Activated CD4-positive, alpha-beta T cell treated with anti-CD3 and anti-CD28 coated beads for 36 hours (primary cell): Measurements from ENCODE around the gene PCNX2. TPM values are rescaled to one million over a fixed set of nuclear protein-coding genes. Genes with fewer than 3 reads are reported as not detected.
"Not testable (repeated sequence)": the region's sequence is repeated elsewhere in the genome, so short reads cannot be mapped to it uniquely, and the experiment has no call there.

ENCODE experiments used
- ATAC-seq: fragments of 200-7000 bp; cut with Tn5 transposase; one replicate; pipeline ENCODE4 v1.10.0; 2021; ENCODE audit warnings: mild to moderate bottlenecking, moderate library complexity
- CTCF ChIA-PET: fragments of 350-600 bp; sonication (Branson Sonifier 250); formaldehyde crosslinking; loops from one replicate; lab custom pipeline; 2021; ENCODE audit warnings: antibody characterized with exemption; lab: Charles Lee
- POLR2A ChIA-PET: fragments of 350-600 bp; sonication (Branson Sonifier 250); formaldehyde crosslinking; loops from one replicate; lab custom pipeline; 2021; ENCODE audit warnings: antibody characterized with exemption, inconsistent platforms; lab: Charles Lee
- DNase-seq: peaks from one replicate; pipeline ENCODE4 v3.0.0-alpha.2; 2020
- H3K27ac Mint-ChIP-seq: one replicate; pipeline ENCODE4 v1.8.0; 2021; ENCODE audit warnings: mixed read lengths
- H3K27me3 Mint-ChIP-seq: one replicate; pipeline ENCODE4 v1.8.0; 2021; ENCODE audit warnings: mixed read lengths
- H3K36me3 Mint-ChIP-seq: one replicate; pipeline ENCODE4 v1.8.0; 2021; ENCODE audit warnings: low read depth, mixed read lengths
- H3K4me1 Mint-ChIP-seq: one replicate; pipeline ENCODE4 v1.8.0; 2021; ENCODE audit warnings: mixed read lengths
- H3K4me3 Mint-ChIP-seq: one replicate; pipeline ENCODE4 v1.8.0; 2021; ENCODE audit warnings: mild to moderate bottlenecking, moderate library complexity, mixed read lengths
- H3K9me3 Mint-ChIP-seq: one replicate; pipeline ENCODE4 v1.8.0; 2021; ENCODE audit warnings: low read depth, mixed read lengths
- intact Hi-C, 2 experiments: fragments of 100-400 bp; cut with DNase I in 1 of 2; cut with micrococcal nuclease in 1 of 2; formaldehyde crosslinking; loops; one replicate each; pipeline versions ENCODE4 v1.14.2 to v1.15.1; 2022 to 2024; cut with DNase I, micrococcal nuclease
- total RNA-seq, 2 experiments: library from RNA; stranded (reverse); gene quantifications; one replicate each; pipeline ENCODE4 v1.2.3, GENCODE V29; 2021

PCNX2 gene
- total RNA-seq, 2 experiments from 2014 or later: 14.7 to 18.1 TPM

DNA sequence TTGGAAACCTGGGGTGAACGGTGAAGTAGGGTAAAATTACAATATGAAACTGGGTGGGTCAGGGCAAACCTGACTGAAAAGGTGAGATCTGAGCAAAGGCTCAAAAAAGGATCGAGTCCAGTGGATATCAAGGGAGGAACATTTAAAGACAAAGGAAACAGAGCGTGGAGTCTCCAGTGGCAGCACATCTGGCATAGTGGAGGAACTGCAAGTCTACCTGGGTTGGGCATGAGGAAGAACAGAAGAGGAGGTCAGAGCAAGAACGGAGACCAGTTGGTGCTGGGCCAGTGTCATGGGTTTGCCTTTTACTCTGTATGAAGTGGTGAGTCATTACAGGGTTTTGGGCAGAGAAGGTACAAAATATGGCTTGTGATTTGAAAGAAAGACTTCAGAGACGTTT is 181.4 kb downstream of the PCNX2 start:
- intact Hi-C loops: no loop called here
- no peaks in the 10 kb centered on the region for H3K9me3 Mint-ChIP-seq
- DNase-seq (no peak), ATAC-seq (no peak)
- ChIA-PET CTCF (no interaction called here), POLR2A (no interaction called here)
- H3K4me3 Mint-ChIP-seq: no peak overlapping the region
- peaks cover 11% of the 10 kb centered on the region for H3K4me1 Mint-ChIP-seq
- H3K27me3 Mint-ChIP-seq: no peaks in the 10 kb centered on the region
- H3K27ac Mint-ChIP-seq: no peak overlapping the region
- peaks cover 28% of the 10 kb centered on the region for H3K36me3 Mint-ChIP-seq

DNA sequence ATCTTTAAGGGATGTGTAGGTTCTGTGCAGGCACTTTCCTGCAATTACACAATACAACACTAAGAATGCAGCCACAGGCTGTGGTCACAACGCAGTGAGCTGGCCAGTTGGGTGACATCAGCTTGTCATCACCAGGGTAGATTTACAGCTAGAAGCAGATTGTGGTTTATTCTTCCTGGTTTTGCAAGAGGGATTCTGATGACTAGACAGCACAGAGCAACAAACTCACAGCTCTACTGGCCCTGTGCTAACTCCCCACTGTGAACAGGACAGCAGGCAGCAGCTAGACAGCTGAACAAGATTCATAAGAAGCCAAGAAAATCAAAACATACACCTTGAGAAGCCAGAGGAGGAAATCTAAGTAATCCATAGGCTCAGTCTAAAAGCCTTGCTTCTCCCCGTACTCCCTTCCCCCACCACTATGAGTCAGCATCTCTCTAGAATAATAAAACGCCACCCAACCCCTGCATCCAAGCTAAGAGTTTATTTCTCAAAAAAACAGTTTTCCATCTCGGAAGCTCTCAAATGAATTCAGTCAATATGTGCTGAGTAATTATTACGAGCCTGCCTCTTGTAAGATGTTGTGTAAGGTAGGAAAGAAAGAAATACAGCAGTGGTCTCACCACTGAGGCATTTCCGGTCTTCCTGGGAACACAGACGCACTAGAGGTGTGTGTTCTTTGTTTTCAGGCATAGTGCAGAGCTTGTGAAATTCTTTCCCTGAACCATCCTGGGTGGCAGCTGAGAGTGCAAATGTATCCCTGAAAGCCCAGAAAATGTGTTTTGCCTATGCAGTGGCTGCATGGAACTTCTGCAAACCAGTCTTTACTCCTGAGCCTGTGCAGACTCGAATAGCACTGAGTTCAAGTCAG is 182.3 kb downstream of the PCNX2 start:
- intact Hi-C loops: no loop called here
- Mint-ChIP-seq H3K4me3 (peak overlapping the region; percentile 6), H3K27ac (no peak overlapping the region), H3K36me3 (peaks cover 30% of the 10 kb centered on the region), H3K4me1 (peaks cover 11% of the 10 kb centered on the region), H3K9me3 (no peaks in the 10 kb centered on the region), H3K27me3 (no peaks in the 10 kb centered on the region)
- peak; percentile 95 for ATAC-seq
- peak; percentile 67 for DNase-seq
- ChIA-PET POLR2A (no interaction called here), CTCF (no interaction called here)

DNA sequence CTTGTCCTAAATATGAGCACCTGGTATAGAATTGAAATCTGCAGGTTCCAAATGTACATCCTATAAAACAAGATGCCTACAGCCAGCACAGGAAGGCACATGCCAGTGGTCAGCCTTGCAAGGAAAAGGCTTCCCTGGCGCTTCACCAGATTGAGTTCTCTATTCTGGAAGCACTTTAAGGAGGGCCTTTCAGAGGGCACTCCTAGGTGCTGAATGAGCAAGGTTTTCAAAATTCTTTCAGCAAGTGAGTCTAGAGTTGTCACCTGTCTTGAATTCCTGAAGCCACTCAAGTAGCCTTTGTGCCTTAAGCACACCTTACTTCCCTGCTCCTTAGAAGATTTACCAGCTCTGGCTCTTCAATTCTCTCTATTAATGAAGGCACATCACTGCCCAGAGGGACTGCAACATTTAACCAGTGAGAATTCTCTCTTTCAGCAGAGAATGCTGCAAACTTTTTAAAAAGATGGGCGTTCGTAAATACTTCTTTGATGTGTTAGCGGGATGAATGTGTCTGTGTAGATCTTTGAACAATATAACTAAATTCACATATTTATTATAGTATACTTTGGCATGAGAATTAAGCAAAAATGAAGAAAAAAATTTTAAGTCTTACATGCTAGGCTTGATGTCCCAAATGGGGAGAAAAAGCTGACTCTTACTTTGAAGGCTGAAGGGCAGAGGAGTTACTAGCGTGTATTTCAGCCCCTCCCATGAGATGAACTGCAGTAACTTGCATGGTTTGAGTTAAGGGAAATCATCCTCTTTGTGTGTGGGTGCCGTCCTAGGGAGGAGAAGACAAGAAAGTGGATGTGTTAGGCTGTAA is 183.1 kb downstream of the PCNX2 start:
- ChIA-PET CTCF (no interaction called here), POLR2A (no interaction called here)
- no peak overlapping the region for H3K4me3 Mint-ChIP-seq
- H3K27ac Mint-ChIP-seq: no peak overlapping the region
- no peaks in the 10 kb centered on the region for H3K9me3 Mint-ChIP-seq
- no peak for DNase-seq
- peaks cover 11% of the 10 kb centered on the region for H3K4me1 Mint-ChIP-seq
- H3K36me3 Mint-ChIP-seq: peaks cover 33% of the 10 kb centered on the region
- no peak for ATAC-seq
- intact Hi-C loops: no loop called here
- H3K27me3 Mint-ChIP-seq: no peaks in the 10 kb centered on the region

DNA sequence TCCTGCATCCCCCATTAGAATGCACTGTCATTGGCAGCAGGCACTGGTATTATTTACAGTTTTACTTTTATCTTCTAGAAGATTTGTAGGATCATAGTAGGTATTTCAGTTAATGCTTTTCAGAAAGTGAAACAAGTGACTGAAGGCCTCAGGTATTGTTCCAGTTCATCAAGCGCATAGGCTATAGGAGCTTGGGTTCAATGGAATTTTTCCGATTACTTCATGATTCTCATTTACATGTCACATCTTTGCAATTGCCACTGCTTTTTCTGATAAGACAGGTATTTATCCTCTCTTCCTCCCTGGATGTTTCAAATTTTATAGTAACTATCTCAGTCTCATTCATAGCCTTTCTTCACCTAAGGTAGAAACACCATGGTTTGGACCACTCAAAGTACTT is 183.8 kb downstream of the PCNX2 start:
- no peaks in the 10 kb centered on the region for H3K27me3 Mint-ChIP-seq
- ATAC-seq: no peak
- ChIA-PET CTCF (no interaction called here), POLR2A (no interaction called here)
- no peak for DNase-seq
- intact Hi-C loops: no loop called here
- peaks cover 11% of the 10 kb centered on the region for H3K4me1 Mint-ChIP-seq
- H3K4me3 Mint-ChIP-seq: no peak overlapping the region
- no peak overlapping the region for H3K27ac Mint-ChIP-seq
- H3K9me3 Mint-ChIP-seq: no peaks in the 10 kb centered on the region
- peaks cover 38% of the 10 kb centered on the region for H3K36me3 Mint-ChIP-seq

DNA sequence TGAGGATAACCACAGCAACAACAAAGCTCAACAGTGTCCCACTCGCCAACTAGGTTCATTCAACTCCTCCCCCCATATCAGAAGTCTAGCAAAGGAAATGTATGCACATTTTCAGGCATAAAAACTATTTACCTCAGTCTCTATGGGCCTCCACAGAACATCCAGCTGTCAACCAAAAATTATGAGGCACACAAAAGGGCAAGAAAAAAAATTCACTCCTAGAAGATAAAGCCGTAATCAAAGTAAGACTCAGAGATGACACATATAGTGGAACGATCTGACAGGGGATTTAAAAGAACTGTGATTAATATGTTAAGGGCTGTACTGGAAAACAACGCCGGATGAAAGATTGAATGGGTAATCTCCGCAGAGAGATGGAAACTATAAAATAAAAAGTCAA is 186.4 kb downstream of the PCNX2 start:
- ATAC-seq (no peak), DNase-seq (no peak)
- CTCF ChIA-PET: no interaction called here
- peaks cover 10% of the 10 kb centered on the region for H3K4me1 Mint-ChIP-seq
- no peaks in the 10 kb centered on the region for H3K9me3 Mint-ChIP-seq
- H3K27me3 Mint-ChIP-seq: no peaks in the 10 kb centered on the region
- no peak overlapping the region for H3K27ac Mint-ChIP-seq
- POLR2A ChIA-PET: no interaction called here
- H3K36me3 Mint-ChIP-seq: peaks cover 41% of the 10 kb centered on the region
- H3K4me3 Mint-ChIP-seq: no peak overlapping the region
- intact Hi-C loops: no loop called here

DNA sequence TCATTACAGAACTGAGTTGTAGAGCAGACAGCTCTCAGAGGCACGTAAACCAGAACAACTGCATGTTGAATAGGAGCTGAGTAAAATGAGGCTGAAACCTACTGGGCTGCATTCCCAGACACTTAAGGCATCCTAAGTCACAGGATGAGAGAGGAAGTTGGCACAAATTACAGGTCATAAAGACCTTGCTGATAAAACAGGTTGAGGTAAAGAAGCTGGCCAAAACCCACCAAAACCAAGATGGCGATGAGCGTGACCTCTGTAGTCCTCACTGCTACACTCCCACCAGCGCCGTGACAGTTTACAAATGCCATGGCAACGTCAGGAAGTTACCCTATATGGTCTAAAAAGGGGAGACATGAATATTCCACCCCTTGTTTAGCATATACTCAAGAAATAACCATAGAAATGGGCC is 187.8 kb downstream of the PCNX2 start:
- H3K9me3 Mint-ChIP-seq, intact Hi-C loops, H3K27ac Mint-ChIP-seq, ATAC-seq, H3K27me3 Mint-ChIP-seq, POLR2A ChIA-PET, DNase-seq, H3K4me1 Mint-ChIP-seq, H3K4me3 Mint-ChIP-seq: not testable (repeated sequence)
- CTCF ChIA-PET: interaction anchor here (1.3 kb wide), 1 partner anchor 12 kb away, joined by 3 read pairs; no protein-coding TSS in a partner anchor
- H3K36me3 Mint-ChIP-seq: peaks cover 45% of the 10 kb centered on the region

DNA sequence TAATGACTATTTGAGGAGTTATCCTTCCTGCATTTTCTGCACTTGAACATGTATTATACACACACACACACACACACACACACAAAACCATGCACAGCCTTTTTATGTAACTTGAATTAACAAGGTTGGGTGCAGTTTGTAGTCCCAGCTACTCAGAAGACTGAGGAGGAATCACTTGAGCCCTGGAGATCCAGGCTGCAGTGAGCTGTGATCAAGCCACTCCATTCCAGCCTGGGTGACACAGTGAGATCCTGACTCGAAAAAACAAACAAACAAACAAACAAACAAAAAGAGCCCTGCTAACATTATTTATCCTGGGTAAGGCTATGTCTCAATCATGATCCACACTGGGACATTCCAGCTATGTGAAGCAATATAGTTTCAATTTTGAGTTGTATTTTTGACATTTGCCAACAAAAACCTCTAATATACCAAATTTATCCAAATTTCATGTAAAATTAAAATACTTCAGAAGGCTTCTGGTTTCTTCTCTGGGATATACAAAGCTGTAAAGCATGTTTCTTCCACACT is 188.3 kb downstream of the PCNX2 start:
- POLR2A ChIA-PET: no interaction called here
- H3K9me3 Mint-ChIP-seq: no peaks in the 10 kb centered on the region
- DNase-seq (no peak), ATAC-seq (no peak)
- no peaks in the 10 kb centered on the region for H3K27me3 Mint-ChIP-seq
- H3K36me3 Mint-ChIP-seq: peaks cover 47% of the 10 kb centered on the region
- H3K27ac Mint-ChIP-seq: no peak overlapping the region
- CTCF ChIA-PET: interaction anchor here (1.3 kb wide), 1 partner anchor 11 kb away, joined by 3 read pairs; no protein-coding TSS in a partner anchor
- no peak overlapping the region for H3K4me3 Mint-ChIP-seq
- H3K4me1 Mint-ChIP-seq: peaks cover 2% of the 10 kb centered on the region
- intact Hi-C loops: no loop called here

DNA sequence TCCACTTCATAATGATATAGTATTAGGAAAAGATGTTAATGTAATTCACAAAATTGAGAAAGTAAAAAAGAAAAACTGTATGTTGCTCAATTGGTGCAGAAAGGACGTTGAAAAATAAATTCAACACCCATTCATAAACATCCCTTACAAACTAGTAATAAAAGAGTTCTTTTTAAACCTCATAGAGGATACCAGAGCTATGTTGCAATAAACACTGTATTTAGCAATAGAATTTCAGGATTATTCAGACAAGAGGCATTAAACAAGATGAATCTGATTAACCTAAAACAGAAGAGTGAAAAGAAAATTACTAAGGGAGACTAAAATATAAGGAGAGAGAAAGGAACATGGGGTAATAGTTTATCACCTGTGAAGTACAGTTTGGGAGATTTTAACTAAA is 190.3 kb downstream of the PCNX2 start:
- Mint-ChIP-seq H3K36me3 (peaks cover 36% of the 10 kb centered on the region), H3K9me3 (no peaks in the 10 kb centered on the region), H3K4me3 (no peak overlapping the region), H3K27ac (no peak overlapping the region), H3K4me1 (peaks cover 2% of the 10 kb centered on the region), H3K27me3 (no peaks in the 10 kb centered on the region)
- DNase-seq (no peak), ATAC-seq (no peak)
- CTCF ChIA-PET: no interaction called here
- intact Hi-C loops: no loop called here
- POLR2A ChIA-PET: interaction anchor here (0.6 kb wide), 1 partner anchor 83 kb away, joined by 4 read pairs; no protein-coding TSS in a partner anchor

DNA sequence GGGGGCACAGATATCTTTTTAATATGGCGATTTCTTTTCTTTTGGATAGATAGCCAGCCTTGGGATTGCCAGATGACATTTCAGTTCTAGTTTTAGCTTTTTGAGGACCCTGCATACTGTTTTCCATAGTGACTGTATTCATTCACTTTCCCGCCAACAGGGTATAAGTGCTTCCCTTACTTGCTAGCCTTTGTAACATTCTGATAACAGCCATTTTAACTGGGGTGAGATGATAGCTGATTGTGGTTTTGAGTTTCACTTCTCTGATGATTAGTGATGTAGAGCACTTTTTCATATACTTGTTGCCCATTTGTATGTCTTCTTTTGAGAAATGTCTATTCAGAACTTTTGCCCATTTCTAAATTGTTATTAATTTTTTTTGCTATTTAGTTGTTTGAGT is 193.2 kb downstream of the PCNX2 start:
- DNase-seq (no peak), ATAC-seq (no peak)
- ChIA-PET CTCF (no interaction called here), POLR2A (no interaction called here)
- Mint-ChIP-seq H3K4me1 (peaks cover 9% of the 10 kb centered on the region), H3K9me3 (no peaks in the 10 kb centered on the region), H3K36me3 (peaks cover 21% of the 10 kb centered on the region), H3K27ac (no peak overlapping the region), H3K4me3 (no peak overlapping the region), H3K27me3 (no peaks in the 10 kb centered on the region)
- intact Hi-C loops: no loop called here

DNA sequence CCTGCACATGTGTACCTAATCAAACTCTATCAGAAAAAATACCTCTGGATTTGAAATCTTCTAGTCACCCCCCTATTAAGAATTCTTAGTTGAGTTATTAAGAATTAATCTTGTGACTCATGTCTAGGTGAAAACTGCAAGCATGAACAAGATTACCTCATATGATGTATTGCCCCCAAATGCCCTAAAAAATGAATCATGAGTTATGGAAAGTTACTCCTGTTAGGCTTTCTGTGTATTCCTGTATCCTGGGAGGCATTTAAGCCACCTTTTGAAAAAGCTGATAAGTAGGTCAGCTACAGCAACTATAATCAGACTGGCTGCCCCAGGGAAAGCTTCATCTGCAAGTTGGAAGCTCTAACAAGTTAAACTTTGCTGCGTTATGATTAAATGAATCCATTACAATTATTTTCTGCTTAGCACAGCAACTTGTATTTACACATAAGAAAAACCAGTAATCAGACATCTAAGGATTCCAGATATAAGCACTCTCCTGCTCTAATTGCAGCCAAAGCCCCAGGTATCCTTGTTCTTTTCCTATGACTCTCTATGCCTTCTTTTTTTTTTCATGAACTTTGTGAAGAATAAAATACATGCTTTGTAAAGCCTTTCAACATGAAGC is 197.5 kb downstream of the PCNX2 start:
- no peak for DNase-seq
- POLR2A ChIA-PET: no interaction called here
- intact Hi-C loops: no loop called here
- H3K4me1 Mint-ChIP-seq: peaks cover 15% of the 10 kb centered on the region
- H3K9me3 Mint-ChIP-seq: no peaks in the 10 kb centered on the region
- H3K27me3 Mint-ChIP-seq: no peaks in the 10 kb centered on the region
- CTCF ChIA-PET: no interaction called here
- H3K4me3 Mint-ChIP-seq: no peak overlapping the region
- peak overlapping the region; percentile 53 for H3K27ac Mint-ChIP-seq
- peaks cover 15% of the 10 kb centered on the region for H3K36me3 Mint-ChIP-seq
- no peak for ATAC-seq

DNA sequence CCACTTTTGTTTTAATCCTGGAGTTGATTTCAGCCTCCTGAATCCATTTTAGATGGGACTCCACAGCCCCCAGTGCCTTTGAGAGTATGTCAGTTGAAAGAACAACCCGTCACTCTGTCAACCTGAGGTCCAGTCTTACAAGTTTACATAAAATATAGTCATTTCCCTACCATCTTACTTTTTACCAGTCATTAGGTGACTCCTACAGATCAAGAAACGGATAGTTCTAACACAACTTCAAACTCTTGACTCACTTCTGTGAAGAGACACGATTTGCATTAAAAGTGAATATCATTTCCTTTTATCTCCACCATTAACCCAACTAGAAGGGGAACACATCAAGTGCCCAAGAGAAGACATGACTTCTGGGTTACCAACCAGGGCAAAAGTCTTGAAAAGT is 198.0 kb downstream of the PCNX2 start:
- H3K27me3 Mint-ChIP-seq: no peaks in the 10 kb centered on the region

More for the DNA sequence above, 198.0 kb downstream of the PCNX2 start:
- ChIA-PET CTCF (no interaction called here), POLR2A (no interaction called here)
- peaks cover 15% of the 10 kb centered on the region for H3K36me3 Mint-ChIP-seq
- no peak overlapping the region for H3K4me3 Mint-ChIP-seq
- ATAC-seq (peak; percentile 73), DNase-seq (no peak)
- peaks cover 16% of the 10 kb centered on the region for H3K4me1 Mint-ChIP-seq
- intact Hi-C loops: no loop called here
- peak overlapping the region; percentile 53 for H3K27ac Mint-ChIP-seq
- no peaks in the 10 kb centered on the region for H3K9me3 Mint-ChIP-seq
